DMS153 (cell line): ENCODE results near the gene PROM1.

Source experiments
- DNase-seq: peaks from one replicate; lab custom pipeline; 2025; lab: John Stamatoyannopoulos, UW

Gene PROM1

DNA sequence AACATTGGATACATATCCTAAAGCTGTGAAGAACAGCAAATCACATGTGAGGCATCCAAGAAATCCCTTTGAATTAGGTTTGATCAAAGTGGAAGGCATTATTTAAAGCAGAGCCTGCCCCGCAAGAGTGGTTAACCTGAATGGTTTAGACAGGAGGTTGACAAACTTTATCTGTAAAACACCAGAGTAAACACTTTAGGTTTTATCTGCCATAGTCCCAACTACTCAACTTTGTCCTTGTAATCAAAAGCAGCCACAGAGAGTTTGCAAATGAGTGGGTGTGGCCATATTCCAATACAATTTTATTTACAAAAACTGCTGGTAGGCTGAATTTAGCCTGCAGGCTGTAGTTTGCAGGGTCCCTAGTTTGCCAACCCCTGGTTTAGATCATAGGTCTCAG is 95.6 kb downstream of the PROM1 start:
- DNase-seq: no peak

DNA sequence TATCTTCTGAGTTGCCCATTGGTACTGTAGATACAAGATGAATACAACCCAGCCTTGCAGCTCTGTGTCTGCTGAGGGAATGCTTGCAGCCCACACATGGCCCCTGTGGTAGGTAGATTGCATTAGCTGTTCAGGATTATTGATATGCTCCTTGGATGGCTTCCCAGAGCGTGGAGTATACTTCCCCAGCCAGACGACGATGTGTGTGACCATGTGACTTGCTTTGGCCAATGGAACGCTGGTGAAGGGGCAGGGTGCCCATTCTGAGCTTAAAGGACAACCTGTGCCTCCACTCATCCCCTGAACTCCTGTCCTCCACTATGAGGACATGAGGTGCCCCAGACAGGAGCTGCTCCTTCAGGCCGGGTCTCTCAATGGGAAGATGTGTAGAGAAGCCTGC is 96.9 kb downstream of the PROM1 start:
- DNase-seq: no peak

DNA sequence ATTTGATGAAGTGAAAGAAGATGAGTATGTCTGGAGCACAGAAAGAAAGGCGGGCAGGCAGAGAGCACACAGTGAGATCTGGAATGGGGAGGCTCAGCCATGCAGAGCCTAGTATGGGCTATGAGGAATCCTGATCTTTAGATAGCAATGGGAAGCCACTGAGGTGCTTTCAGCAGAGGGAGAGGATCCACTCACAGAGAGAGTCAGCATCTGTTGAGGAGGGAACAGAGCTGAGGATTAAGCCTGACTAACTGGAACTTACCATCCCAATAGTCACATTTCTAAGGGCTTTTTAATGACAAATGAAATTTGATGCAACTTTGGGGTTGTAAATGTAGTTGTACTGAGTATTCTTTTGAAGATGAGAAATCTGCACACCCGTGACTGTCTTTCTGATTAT is 100.2 kb downstream of the PROM1 start:
- DNase-seq: no peak

DNA sequence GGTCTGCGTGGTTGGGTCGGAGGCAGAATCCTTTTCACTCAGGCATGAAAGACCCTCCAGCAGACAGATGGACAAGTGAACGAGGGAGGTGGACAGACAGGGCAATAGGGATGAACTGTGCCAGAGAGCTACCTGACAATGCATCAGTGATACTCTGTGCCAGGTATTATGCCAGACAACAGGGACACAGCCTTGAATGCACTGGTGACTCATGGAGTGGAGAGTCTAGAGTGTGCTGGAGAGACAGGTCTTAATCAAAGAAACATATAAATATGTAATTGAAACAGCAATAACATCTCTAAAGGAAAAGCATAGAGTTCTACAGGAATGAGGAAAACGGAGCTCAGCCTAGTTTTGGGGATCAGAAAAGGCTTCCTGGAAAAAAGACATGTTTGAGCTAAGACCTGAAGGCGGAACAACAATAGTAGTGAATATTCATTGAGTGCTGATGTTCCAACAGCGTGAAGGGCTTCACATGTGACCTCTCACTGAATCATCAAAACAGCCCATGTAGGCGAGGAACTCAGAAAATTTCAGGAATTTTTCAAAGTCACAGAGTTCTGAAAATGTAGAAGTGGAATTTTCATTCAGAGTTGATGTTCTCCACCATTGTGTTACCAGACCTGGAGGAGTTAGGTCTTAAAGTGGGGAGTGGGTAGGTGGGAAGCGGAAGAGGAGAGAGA is 100.8 kb downstream of the PROM1 start:
- no peak for DNase-seq

DNA sequence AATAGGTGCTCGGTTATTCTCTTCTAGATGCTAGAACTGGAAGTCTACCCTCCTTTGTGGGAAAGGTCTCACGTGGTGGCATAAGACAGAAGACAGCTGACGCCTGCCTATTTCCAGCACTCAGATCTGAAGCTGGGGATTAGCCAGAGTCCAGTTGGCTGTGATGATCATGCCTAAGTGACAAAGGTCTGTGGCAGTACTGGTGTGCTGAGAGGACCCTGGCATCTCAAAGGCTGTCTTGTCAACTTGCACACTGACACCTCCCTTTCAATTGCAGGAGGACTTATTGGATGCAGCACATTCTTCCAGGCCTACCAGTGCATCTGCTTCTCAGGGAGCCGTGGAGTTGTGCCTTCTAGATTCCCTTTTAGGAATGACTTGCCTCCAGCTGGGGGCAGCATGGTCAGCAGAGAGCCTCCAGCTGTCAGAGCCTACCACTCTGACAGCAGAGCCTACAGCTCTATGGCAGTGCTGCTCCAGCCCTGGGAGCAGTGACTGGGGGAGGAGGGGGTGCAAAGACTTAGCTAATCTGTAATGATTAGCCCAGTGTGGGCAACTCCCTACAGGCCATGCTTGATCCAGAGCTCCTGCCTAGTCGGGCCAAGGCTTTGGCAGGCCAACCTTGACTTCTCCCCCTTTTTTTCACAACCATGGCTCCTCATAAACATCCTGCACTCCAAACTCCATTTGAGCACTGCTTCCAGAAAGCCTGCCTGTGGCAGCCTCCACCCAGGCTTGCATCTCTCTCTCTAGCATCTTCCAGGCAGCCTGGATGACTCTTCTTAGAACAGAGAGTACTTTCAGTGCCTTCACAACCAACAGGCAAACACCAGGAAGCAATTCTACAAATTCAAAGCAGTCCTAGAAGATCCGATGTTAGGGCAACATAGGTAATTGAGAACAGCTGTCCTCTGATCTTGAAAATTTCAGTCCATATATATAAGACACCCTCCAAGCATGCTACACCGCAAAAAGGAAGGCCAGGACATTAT is 107.1 kb downstream of the PROM1 start:
- no peak for DNase-seq

DNA sequence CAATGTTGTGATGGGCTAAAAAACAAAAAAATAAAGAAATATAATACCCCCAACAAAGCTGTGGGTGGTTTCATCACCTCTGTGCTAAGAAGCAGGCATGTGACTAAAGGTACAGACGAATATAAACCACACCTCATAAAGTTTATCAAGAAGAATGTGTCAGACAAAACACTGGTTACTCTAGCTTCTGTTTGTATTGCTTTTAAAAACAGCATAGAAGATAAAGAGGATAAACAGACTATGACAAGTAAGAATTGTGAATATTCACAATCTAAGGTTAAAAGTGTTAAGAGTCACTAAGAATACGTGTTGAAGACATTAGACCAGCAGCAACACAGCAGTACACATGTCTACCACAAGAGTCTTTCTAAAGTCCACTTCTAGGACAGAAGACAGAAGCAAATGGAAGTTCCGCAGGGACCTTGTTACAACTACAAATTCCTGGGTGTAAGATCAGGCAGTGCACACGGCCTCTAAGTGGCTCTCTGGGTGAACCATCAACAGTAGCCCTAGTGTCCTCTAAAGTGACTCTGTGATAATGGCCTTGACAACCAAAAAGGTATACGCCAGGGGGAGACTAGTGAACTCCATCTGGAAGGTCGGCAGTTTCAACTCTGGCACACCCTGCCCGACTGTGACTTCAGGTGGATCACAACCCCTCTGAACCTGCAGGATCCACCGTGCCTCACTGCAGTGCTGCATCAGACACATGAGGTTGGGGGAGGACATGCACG is 112.6 kb downstream of the PROM1 start:
- DNase-seq: no peak

DNA sequence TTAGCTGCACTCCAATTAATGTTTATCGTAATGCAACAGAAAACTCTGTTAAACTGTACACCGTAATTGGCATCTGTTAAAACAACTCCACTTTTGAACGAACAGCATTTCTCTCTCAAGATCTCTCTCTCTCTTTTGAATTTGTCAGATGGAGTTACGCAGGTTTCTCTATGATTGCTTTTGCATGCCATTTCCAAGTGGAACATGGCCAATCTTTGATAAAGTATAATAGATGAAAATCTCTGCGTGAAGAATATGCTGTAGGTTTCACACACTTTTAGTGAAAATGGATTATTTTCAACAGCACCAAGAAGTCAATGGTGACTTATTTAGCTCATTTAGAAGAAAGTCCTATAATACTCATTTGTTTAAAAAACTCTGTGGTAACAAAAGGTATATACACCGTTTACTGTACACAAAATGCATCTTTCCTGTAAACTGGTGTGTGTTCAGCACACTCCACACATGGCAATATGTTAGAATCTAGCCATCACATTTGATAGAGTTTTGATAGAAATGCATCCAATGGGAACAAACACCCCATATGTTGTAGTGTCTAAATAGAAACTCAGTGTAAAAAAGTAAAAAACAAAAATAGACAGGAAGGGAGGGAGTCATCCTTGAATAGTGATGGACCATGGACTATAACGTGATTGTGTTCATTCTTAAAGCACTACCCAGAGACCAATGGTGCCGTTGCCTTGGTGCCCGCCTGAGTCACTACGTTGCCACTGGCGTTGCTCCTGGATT is 115.1 kb downstream of the PROM1 start:
- no peak for DNase-seq

DNA sequence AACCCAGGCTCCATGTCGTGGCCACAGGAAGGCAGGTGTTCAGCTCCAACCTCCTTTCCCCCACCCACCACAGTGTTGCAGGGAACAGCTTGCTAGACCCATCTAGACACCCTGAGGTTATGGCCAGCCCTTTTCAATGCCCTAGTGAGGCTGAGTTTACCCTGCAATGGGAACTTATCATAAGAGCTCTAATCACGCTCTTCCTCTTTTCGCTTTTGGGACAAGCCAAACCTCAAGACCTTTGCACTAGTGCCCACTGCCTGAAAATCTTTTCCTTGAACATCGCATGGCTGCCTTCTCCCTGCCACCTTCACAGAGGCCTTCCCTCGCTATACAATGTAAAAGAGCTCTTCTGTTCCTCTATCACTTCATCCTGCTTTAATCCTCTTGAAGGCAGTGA is 118.5 kb downstream of the PROM1 start:
- no peak for DNase-seq

DNA sequence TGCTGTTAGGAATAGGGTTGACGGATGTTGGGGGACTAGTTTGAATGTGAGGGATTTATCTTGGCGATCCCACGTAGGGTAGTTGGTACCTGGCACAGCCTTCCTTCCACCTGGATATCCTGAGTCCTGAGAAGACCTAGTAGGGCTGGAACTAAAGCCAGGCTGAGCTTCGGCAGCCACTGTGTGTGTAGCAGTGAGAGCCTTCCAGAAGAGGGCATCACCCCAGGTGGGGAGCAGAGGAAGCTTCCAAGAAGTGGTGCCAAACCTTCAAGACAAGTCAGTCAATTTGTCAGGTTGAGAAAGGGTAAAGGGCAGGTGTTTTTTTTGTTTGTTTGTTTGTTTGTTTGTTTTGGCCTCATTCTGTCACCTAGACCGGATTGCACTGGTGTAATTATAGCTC is 119.7 kb downstream of the PROM1 start:
- DNase-seq: no peak

DNA sequence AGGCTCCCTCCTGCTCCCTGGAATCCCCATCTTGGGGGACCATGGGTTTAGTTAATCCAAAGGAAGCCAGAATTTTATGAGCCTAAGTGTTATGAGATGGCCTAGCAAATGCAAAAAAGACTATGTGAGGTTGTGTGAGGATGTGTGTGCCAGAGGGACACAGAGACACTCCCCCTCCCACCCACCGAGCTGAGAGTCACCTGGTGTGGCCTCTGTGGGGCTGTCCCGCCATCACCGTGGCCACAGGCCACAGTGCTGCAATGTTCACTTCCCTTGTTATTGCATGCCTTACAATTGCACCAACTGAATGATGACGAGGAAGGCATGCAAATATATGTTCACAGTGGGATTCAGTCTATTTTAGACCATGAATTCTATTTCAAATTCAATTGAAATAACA is 120.2 kb downstream of the PROM1 start:
- DNase-seq: no peak

DNA sequence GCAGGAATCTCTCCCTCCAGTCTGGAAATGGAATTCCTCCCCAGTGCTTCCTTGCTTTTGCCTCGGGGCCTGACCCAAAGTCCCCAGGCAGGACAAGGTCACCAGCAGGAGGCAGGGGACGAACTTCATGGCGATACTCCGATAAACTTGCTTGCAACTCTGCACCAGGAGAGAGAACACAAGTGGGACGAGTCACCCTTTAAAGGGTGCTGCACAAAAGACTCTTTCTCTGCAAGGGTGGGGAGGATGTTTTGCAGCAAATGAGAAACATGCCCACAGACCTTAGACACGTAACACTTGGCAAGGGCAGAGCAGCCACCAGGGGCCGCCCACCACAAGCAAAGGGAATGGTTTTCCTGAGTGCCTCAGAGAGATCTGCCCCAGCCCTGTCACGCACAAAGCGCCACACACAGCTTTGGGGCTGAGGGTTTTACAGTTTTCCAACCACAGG is 120.8 kb downstream of the PROM1 start, which contains the start of gene FGFBP2:
Gene FGFBP2 (minus strand): TSS at position 175 of the 451 bp plus-strand sequence. CDS start 46 bp downstream, at position 129.
- DNase-seq: peak; percentile 13

DNA sequence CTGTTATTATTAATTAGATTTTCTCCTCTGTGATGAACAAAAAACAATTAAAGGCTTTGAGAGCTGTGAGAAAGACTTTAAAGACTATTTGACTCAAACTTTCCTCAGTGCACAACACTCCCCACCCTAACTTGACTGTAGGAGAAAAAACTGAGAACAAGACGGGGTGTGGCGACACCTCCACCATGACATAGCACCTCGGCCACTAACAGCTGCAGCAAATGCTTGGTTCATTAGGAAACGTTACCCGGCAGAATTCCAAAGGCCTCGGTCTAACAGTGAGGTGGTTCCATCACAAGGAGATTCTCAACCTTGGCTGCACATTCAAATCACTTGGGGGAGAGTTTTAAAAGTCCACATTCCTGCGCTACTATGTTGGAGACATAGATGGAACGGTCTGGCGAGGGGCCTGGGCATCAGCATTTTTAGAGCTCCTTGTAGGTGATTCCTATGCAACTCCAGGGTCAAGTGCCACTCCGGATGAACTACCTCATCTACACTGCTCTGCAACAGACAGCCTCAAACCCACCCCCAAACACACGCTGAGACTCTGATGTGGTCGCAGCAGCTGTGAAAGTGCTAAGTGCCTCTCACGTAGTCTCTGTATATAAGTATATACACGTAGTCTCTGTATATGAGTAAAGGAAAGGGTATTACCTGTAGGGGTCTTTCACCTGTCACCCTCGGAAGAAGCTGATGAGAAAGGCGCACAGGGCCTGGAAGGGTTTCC is 121.9 kb downstream of the PROM1 start:
- no peak for DNase-seq

DNA sequence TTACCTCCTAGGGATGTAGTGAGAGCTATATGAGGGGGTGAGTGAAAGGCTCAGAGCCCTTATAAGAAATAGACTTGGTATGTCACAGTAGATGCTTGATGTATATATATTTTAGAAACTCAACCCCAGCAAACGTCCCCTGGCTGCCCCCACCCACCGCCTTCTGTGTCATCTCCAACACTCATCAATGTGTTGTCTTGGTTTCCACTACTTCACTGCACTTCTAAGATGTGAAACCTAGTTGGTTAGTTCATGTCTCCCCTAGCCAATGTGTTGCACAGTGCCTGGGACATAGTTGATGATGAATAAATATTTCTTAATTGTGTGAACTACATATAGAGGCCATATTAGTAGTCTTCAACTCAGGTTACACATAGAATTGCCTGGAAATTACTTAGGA is 125.3 kb downstream of the PROM1 start:
- DNase-seq: no peak

DNA sequence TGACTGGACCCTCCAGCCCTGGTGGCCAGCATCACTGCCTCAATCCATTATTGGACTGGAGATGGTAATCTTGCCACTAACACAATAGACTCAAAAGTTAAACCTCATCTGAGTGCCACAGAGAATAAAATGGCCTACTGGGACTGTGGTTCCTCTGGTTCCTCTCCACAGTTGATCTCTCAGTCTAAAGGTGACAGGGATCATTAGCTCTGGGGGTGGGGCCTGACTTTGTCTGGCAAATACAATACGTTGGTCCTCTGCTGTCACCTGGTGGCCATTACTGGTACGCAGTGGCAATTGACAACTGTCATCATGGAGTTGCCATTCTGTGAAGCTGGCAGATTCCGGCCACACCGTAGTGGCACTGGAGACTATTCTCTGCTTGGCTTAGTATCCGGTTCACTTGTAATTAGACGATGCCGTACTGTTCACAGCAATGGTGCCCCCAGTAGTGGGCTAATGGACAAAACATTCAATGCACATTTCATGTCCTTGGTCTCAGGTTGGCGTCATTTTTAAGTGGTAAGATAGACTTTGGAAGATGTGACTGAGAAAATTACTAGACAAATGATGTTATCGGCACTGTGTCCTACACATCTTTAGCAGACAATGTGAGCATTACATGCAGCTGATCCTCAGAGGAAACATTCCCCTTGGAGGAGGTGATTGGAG is 127.5 kb downstream of the PROM1 start:
- DNase-seq: peak; percentile 21

DNA sequence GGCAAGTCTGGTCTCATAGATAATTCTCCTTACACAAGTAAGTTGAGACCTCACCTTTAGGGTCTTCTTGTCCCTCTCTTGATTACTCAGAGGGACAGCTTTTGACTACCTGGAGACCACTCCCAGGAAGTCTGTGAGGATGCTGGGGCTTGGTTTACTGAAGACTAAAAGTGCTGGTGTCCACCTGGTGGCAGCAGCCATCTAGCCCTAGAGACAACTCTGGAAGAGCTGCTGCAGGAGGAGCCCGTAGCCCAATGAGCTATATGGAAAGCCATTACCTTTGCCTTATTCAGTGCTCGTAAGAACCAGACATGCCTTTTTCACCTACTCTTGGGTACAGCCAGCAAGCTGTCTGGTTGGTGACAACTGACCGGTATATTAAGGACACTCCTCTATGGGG is 128.2 kb downstream of the PROM1 start:
- DNase-seq: no peak

DNA sequence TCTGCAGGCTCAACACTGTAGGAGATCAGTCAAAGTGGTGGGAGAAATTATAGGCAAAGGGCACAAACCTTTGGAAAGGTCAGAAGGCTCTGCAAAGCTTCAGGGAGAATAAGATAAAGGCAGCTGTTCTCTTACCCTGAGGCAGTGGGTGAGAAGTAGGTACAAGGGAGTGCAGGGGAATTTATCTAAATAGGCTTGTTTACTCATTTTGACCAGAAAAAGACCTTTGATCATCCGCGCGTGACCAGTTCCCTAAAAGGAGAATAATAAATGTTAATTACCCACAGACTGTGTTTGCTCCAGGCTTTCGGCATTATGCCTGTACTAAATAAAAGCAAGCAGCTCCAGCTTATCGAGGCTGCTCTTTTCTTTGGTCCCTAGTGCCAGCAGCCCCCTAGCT is 130.2 kb downstream of the PROM1 start:
- DNase-seq: no peak

DNA sequence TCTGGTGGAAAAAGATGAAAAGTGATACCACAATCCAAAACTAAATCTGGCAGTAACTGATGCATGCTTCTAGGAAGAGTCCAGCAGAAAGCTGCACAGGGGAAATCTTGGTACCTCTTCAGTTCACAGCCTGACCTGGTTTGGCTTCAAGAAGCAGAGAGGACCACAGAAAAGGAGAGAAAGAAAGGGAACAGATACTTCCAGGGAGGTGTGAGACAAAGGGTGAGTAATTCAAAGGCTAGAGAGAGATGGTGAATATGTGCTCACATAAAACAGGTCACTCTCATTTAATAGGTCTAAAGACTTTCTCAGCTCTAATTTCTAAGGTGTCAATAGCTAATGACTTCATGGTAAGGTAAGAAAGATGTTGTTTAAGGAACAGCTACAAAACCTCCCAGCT is 132.0 kb downstream of the PROM1 start:
- DNase-seq: no peak

DNA sequence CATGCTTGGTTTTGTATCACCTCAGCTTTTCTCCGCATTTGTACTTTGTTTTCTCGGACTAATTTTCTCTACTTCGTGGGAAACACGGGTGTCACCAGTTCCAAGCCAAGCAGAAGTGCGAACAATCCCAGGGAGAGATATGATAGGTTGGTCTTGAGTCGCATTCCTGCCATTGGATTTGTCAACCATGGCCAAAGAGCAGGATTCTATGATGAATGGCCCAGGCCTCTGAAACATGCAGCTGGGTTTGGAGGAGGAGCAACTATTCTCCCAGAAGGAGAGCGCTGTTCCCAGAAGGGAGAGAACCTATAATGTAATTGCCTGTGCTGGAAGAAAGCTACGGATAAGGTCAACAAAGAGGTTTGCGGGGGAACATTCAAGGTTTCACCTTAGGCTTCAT is 135.0 kb downstream of the PROM1 start:
- no peak for DNase-seq

DNA sequence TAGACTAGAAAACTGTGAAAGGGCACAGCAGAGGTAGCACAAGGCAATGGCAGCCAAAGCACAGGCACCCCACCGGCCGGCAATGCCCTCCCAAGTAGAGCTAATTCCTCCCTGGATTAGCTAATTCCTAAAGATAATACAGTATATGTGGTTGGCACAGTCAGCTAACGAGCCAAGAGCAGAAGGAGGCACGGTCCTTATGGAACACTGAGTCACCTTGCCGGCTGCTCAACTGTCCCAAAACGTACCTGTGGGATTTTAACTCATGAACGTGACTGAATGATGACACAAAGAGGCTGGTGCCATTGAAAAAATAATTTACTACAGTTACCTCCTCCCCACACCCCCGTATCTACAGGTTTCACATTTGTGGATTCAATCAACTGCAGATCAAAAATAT is 136.1 kb downstream of the PROM1 start:
- DNase-seq: no peak

DNA sequence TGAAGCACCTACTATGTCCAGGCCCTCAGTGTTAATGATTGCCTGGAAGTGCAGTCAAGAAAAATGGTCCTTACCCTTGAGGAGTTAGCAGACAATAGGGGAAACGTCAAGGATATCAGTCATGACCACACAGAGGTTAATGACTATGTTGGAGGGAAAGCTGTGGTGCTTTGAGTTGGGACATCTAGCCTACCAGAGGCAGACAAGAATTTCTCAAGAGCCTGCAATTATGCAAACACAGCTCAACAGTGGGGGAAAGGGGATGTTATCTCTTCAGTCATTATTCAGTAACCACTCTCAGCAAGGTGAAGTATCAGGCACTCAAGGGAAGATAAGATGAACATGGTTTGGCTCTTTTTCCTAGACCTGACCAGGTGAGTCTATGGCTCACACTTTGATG is 138.3 kb downstream of the PROM1 start:
- no peak for DNase-seq
